HG03342 (cell line): Measurements from ENCODE around the gene ABHD13.
A peak's percentile ranks its signal among the peaks of the same experiment; 100 is the strongest.
"Not testable (repeated sequence)": the region's sequence is repeated elsewhere in the genome, so short reads cannot be mapped to it uniquely, and the experiment has no call there.

Experiments used
- ATAC-seq: cut with Tn5 transposase; IDR thresholded peaks from one replicate; pipeline ENCODE4 v1.9.1; 2021; ENCODE audit warnings: mild to moderate bottlenecking, moderate library complexity; ENCODE audit not compliant: unreplicated experiment

ABHD13 gene

GRCh38 chr13:108223687-108224503, 5.7 kb downstream of the ABHD13 start:
- no peak for ATAC-seq

- peak; percentile 49 for ATAC-seq
Measured at GRCh38 chr13:108225440-108225839, 7.2 kb downstream of the ABHD13 start.

GRCh38 chr13:108226184-108226583, 8.0 kb downstream of the ABHD13 start:
- no peak for ATAC-seq

- ATAC-seq: no peak
Measured at GRCh38 chr13:108227651-108228272, 9.6 kb downstream of the ABHD13 start.

GRCh38 chr13:108230377-108230776, 12.2 kb downstream of the ABHD13 start:
- no peak for ATAC-seq

- no peak for ATAC-seq
Measured at GRCh38 chr13:108249150-108249549, 31.0 kb downstream of the ABHD13 start.

- ATAC-seq: no peak
Measured at GRCh38 chr13:108257248-108257647, 39.1 kb downstream of the ABHD13 start.

GRCh38 chr13:108263621-108264355, 45.6 kb downstream of the ABHD13 start:
- no peak for ATAC-seq

- ATAC-seq: no peak
Measured at GRCh38 chr13:108266321-108266990, 48.3 kb downstream of the ABHD13 start.

- no peak for ATAC-seq
Measured at GRCh38 chr13:108267347-108267746, 49.2 kb downstream of the ABHD13 start.

- not testable (repeated sequence) for ATAC-seq
Measured at GRCh38 chr13:108267855-108268254, 49.7 kb downstream of the ABHD13 start.

- ATAC-seq: peak; percentile 22
Measured at GRCh38 chr13:108268466-108269112, 50.4 kb downstream of the ABHD13 start.

GRCh38 chr13:108269601-108270328, 51.6 kb downstream of the ABHD13 start, which contains the start of gene TNFSF13B:
TNFSF13B (plus strand) TSS chr13:108269718; CDS start chr13:108269896, 178 bp downstream.
- ATAC-seq: peak; percentile 63

GRCh38 chr13:108270442-108270841, 52.2 kb downstream of the ABHD13 start:
- ATAC-seq: peak; percentile 8

GRCh38 chr13:108272333-108272732, 54.1 kb downstream of the ABHD13 start:
- ATAC-seq: no peak

GRCh38 chr13:108273429-108274118, 55.4 kb downstream of the ABHD13 start:
- ATAC-seq: no peak

GRCh38 chr13:108274718-108275117, 56.5 kb downstream of the ABHD13 start:
- no peak for ATAC-seq

- ATAC-seq: no peak
Measured at GRCh38 chr13:108276060-108276459, 57.9 kb downstream of the ABHD13 start.

GRCh38 chr13:108278466-108278865, 60.3 kb downstream of the ABHD13 start:
- ATAC-seq: no peak
